Measurements from ENCODE around the gene TMEM106C. TPM values are rescaled to one million over a fixed set of nuclear protein-coding genes. Genes with fewer than 3 reads are reported as not detected.
A peak's percentile ranks its signal among the peaks of the same experiment; 100 is the strongest.

TMEM106C gene
- total and polyA plus RNA-seq, 5 donors from 2014 or later, result 26.4 to 74.8 (median 66.0) TPM

DNA sequence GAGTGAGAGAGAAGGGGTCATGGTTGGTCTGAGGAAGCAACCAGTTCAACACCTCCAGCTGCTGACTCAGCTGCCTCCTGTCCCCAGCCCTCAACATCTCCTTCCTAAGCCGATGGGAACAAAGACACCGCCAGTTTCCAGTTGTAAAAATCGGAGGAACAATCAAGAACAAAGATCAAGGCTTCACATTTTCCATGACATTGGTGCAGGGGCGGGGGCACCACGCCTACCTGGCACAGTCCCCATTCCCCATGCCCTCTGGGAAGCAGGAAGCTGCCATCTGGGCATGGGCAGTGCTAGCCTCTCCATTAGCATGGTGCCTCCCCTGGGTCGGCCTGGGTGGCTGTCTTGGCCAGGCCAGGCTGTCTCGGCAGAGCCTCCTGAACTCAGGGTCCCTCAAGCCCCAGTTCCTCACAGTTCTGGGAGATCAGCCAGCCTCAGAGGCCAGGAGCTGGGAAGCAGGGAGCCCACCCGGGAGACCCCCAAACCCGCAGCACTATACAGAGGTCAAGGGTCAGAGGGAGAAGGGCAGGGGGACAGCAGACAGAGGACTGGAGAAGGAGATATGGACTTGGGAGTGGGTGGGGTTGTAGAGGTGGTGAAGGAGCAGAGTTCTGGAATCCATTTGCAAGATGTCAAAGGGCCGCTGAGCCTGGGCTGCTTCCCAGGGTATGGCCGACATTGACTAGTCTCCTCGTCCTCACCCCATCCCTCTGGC, 19.6 kb upstream of the TMEM106C start:
- Mint-ChIP-seq H3K4me1 (peaks cover 0 to 5% (median 2%) of the 10 kb centered on the region in 4 donors), H3K27me3 (peaks cover 27% of the 10 kb centered on the region), H3K27ac (peak overlapping the region in 1 of 3 donors; percentile 21), H3K4me3 (no peak overlapping the region), H3K36me3 (no peaks in the 10 kb centered on the region), H3K9me3 (no peaks in the 10 kb centered on the region)
- Histone ChIP-seq H3K4me3 (ENCODE audit: low read depth, low read length) (no peak overlapping the region), H3K27ac (ENCODE audit: insufficient read depth, low read length, poor library complexity, severe bottlenecking) (no peak overlapping the region), H3K27me3 (ENCODE audit: control insufficient read depth, insufficient read depth, low read length) (no peaks in the 10 kb centered on the region), H3K36me3 (ENCODE audit: control insufficient read depth, insufficient read depth, low read length) (no peaks in the 10 kb centered on the region), H3K4me1 (ENCODE audit: control insufficient read depth, insufficient read depth, low read length, poor library complexity, severe bottlenecking) (no peaks in the 10 kb centered on the region), H3K9me3 (ENCODE audit: control insufficient read depth in 2 of 2, low read length in 2 of 2) (no peaks in the 10 kb centered on the region)
- no peak for ATAC-seq (ENCODE audit: low read depth in 2 of 2)
- DNase-seq, result no peak

DNA sequence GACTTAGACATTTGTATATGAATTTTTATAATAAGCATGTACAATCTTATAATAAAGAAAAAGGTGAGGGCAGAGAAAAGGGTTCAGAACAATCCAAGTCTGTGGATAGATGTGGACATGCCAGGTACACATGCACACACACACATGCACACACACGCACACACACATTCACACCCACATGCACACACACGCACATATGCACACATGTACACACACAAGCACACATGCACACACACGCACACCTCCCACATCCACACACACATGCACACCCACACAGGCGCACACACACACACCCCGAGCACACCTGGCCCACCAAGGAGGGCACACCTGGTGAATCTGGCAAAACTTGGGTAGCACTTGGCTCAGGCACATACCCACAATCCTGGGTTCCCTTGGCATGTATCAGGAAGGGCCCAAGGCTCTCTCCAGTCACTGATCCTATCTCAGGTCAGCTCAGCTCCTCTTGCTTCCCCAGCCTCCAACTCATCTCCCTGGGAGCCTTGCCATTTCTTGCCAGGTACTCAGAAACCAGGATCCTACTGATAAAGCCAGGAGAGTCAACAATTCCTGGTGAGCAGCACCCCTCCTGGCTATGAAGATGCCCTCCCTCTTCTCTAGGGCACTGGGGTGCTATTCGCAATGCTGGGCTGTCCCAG, 18.6 kb upstream of the TMEM106C start:
- Histone ChIP-seq H3K4me3 (ENCODE audit: low read depth, low read length) (no peak overlapping the region), H3K27ac (ENCODE audit: insufficient read depth, low read length, poor library complexity, severe bottlenecking) (no peak overlapping the region), H3K4me1 (ENCODE audit: control insufficient read depth, insufficient read depth, low read length, poor library complexity, severe bottlenecking) (no peaks in the 10 kb centered on the region), H3K9me3 (ENCODE audit: control insufficient read depth in 2 of 2, low read length in 2 of 2) (no peaks in the 10 kb centered on the region), H3K36me3 (ENCODE audit: control insufficient read depth, insufficient read depth, low read length) (no peaks in the 10 kb centered on the region), H3K27me3 (ENCODE audit: control insufficient read depth, insufficient read depth, low read length) (no peaks in the 10 kb centered on the region)
- peaks cover 20% of the 10 kb centered on the region for H3K27me3 Mint-ChIP-seq
- peaks cover 0 to 2% (median 0%) of the 10 kb centered on the region in 7 donors for H3K9me3 Mint-ChIP-seq
- peaks cover 0 to 5% (median 2%) of the 10 kb centered on the region in 4 donors for H3K4me1 Mint-ChIP-seq
- ATAC-seq (ENCODE audit: low read depth in 2 of 2), result no peak
- peak overlapping the region in 1 of 3 donors; percentile 43 for H3K27ac Mint-ChIP-seq
- DNase-seq, result no peak
- H3K36me3 Mint-ChIP-seq, result no peaks in the 10 kb centered on the region
- H3K4me3 Mint-ChIP-seq, result no peak overlapping the region

DNA sequence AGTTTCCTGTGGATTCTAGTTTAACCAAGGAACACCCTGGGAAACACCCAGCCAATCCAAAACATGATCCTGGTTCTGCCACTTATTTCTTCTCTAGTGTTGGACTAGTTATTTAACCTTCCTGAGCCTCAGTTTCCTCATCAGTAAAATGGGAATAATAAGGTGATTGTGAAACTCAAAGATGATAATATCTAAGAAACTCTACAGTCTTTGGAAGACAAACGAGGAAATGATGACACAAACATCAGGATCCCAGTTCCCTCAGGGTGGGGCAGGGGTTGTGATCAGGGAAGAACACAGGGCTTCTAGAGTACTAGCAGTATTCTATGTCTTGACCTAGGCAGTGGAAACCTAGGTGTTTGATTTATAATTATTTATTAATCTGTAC, 18.1 kb upstream of the TMEM106C start:
- H3K9me3 ChIP-seq (ENCODE audit: control insufficient read depth in 2 of 2, low read length in 2 of 2), result no peaks in the 10 kb centered on the region
- Mint-ChIP-seq H3K27me3 (peaks cover 17% of the 10 kb centered on the region), H3K36me3 (no peaks in the 10 kb centered on the region), H3K9me3 (peaks cover 0 to 2% (median 0%) of the 10 kb centered on the region in 7 donors), H3K4me3 (no peak overlapping the region), H3K27ac (no peak overlapping the region), H3K4me1 (peaks cover 0 to 5% (median 2%) of the 10 kb centered on the region in 4 donors)
- DNase-seq (no peak), ATAC-seq (ENCODE audit: low read depth in 2 of 2) (no peak)
- no peaks in the 10 kb centered on the region for H3K4me1 ChIP-seq (ENCODE audit: control insufficient read depth, insufficient read depth, low read length, poor library complexity, severe bottlenecking)
- H3K27me3 ChIP-seq (ENCODE audit: control insufficient read depth, insufficient read depth, low read length), result no peaks in the 10 kb centered on the region
- H3K36me3 ChIP-seq (ENCODE audit: control insufficient read depth, insufficient read depth, low read length), result no peaks in the 10 kb centered on the region
- no peak overlapping the region for H3K27ac ChIP-seq (ENCODE audit: insufficient read depth, low read length, poor library complexity, severe bottlenecking)
- H3K4me3 ChIP-seq (ENCODE audit: low read depth, low read length), result no peak overlapping the region

DNA sequence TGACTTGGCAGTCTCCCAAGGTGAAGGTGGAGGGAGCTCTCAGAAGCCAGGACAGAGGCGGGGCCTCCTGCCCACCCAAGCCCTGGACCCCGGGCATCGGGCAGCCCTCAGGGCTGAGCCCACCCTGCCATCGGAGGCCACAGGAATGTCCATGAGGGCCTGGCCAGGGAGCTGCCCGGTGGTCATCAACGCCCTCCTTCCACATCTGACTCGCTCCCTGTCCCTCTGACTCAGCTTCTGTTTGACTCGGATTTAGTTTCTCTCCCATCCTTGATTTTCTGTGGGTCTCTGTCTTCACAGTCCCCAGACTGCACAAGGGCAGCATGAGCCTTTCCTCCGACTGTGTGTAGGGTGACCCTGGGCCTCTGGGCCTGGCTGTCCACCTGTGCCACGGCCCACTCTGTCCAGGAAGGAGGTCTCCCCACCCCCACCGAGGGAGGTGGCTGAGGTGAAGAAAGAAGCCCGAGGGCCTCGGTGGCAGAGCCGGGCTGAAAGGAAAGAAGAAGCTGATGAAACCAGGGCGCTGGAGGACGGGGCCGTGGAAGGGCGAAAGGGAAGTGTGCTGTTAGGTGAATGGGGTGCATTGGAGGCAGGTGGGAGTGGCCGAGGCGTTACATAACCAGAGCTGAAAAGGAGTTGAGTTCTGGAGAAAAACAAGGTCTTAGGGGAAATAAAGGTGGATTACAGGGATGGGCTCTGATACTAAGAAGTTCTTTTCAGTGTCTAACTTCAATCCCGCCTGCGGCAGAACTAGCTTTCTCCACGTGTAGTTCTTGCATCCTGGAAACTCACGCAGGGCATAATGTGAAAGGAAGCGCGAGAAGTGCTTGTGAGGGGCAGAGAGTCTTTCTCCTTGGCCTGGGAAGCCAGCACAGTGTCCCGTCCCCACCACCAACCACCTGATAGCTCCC, 16.7 kb upstream of the TMEM106C start:
- Mint-ChIP-seq H3K27me3 (peaks cover 9% of the 10 kb centered on the region), H3K9me3 (peaks cover 0 to 2% (median 0%) of the 10 kb centered on the region in 7 donors), H3K36me3 (no peaks in the 10 kb centered on the region), H3K4me3 (no peak overlapping the region), H3K4me1 (no peaks in the 10 kb centered on the region), H3K27ac (peak overlapping the region in 1 of 3 donors; percentile 55)
- Histone ChIP-seq H3K4me1 (ENCODE audit: control insufficient read depth, insufficient read depth, low read length, poor library complexity, severe bottlenecking) (no peaks in the 10 kb centered on the region), H3K27me3 (ENCODE audit: control insufficient read depth, insufficient read depth, low read length) (no peaks in the 10 kb centered on the region), H3K9me3 (ENCODE audit: control insufficient read depth in 2 of 2, low read length in 2 of 2) (no peaks in the 10 kb centered on the region), H3K4me3 (ENCODE audit: low read depth, low read length) (no peak overlapping the region), H3K36me3 (ENCODE audit: control insufficient read depth, insufficient read depth, low read length) (no peaks in the 10 kb centered on the region), H3K27ac (ENCODE audit: insufficient read depth, low read length, poor library complexity, severe bottlenecking) (no peak overlapping the region)
- ATAC-seq (ENCODE audit: low read depth in 2 of 2) (no peak), DNase-seq (no peak)

DNA sequence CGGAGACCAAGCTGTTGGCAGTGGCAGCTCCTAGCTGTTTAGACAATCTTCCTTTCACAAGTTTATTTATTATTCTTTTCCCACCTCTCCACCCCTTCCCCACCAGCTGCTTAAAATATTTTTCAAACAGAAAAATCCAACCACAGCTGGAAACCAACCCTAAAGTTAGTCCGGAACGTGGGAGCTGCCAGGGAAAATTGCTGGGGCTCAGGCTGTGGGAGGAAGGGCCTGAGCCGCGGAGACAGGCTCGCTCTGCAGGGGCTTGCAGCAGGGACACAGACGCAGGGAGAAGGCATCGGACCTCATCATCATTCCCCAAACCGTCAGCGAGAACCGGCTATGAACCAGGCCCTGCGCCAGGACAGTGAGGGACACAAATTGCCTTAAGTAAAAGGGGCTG, 16.1 kb upstream of the TMEM106C start:
- DNase-seq, result no peak
- Mint-ChIP-seq H3K9me3 (peaks cover 0 to 2% (median 0%) of the 10 kb centered on the region in 7 donors), H3K27me3 (peaks cover 13% of the 10 kb centered on the region), H3K4me1 (no peaks in the 10 kb centered on the region), H3K27ac (no peak overlapping the region), H3K36me3 (no peaks in the 10 kb centered on the region), H3K4me3 (no peak overlapping the region)
- H3K27me3 ChIP-seq (ENCODE audit: control insufficient read depth, insufficient read depth, low read length), result no peaks in the 10 kb centered on the region
- no peak overlapping the region for H3K4me3 ChIP-seq (ENCODE audit: low read depth, low read length)
- ATAC-seq (ENCODE audit: low read depth in 2 of 2), result no peak
- H3K36me3 ChIP-seq (ENCODE audit: control insufficient read depth, insufficient read depth, low read length), result no peaks in the 10 kb centered on the region
- no peaks in the 10 kb centered on the region for H3K9me3 ChIP-seq (ENCODE audit: control insufficient read depth in 2 of 2, low read length in 2 of 2)
- no peak overlapping the region for H3K27ac ChIP-seq (ENCODE audit: insufficient read depth, low read length, poor library complexity, severe bottlenecking)
- no peaks in the 10 kb centered on the region for H3K4me1 ChIP-seq (ENCODE audit: control insufficient read depth, insufficient read depth, low read length, poor library complexity, severe bottlenecking)

DNA sequence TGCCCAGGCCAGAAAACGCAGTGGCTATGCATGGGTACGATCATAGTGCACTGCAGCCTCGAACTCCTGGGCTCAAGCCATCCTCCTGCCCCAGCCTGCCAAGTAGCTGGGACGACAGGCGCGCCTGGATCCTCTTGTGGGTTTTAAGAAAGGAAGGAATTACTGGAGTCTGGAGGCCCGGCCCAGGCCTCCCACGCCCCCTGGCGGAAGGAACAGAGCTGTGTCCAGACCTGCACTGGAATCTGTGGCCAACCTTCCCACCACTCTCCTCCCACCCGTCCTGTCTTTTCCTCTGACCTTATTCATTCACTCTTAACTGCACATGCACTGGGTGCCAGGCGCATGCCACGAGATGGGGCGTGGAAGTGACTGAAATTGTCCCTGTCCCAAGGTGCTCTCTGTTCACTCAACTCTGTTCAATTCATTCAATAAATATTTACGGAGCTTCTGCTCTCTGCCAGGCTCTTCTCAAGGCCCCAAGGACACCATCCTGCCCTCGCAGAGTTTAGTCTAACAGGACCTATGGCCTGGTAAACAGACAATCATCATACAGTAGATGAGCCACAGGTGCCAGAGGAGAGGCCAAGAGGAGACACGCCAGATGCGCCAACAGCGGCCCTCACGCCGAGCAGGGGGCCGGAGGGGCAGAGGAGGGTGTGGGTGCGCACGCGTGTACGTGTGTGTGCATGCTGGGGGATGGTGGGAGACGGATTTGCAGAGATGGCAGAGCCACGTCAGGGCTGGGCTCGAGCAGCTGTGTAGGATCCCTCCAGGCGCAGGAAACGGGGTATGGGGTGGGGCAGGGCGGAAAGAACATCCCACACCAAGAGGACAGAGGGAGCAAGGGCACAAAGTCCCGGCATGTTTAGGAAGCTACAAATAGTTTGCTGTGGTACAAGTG, 13.7 kb upstream of the TMEM106C start:
- Histone ChIP-seq H3K36me3 (ENCODE audit: control insufficient read depth, insufficient read depth, low read length) (no peaks in the 10 kb centered on the region), H3K9me3 (ENCODE audit: control insufficient read depth in 2 of 2, low read length in 2 of 2) (no peaks in the 10 kb centered on the region), H3K4me1 (ENCODE audit: control insufficient read depth, insufficient read depth, low read length, poor library complexity, severe bottlenecking) (no peaks in the 10 kb centered on the region), H3K27me3 (ENCODE audit: control insufficient read depth, insufficient read depth, low read length) (no peaks in the 10 kb centered on the region), H3K4me3 (ENCODE audit: low read depth, low read length) (no peak overlapping the region), H3K27ac (ENCODE audit: insufficient read depth, low read length, poor library complexity, severe bottlenecking) (no peak overlapping the region)
- H3K9me3 Mint-ChIP-seq, result peaks cover 0 to 2% (median 0%) of the 10 kb centered on the region in 7 donors
- H3K27ac Mint-ChIP-seq, result peak overlapping the region in 2 of 3 donors; percentile 41 to 63
- DNase-seq (peak; percentile 32 to 39 (median 37)), ATAC-seq (ENCODE audit: low read depth in 2 of 2) (peak; percentile 54 to 56)
- H3K36me3 Mint-ChIP-seq, result no peaks in the 10 kb centered on the region
- H3K4me3 Mint-ChIP-seq, result no peak overlapping the region
- peaks cover 19% of the 10 kb centered on the region for H3K27me3 Mint-ChIP-seq
- no peaks in the 10 kb centered on the region for H3K4me1 Mint-ChIP-seq
